Activated T-cell treated with anti-CD3 and anti-CD28 coated beads for 48 hours (primary cell): Measurements from ENCODE around the gene PSMD12.

Experiments
- DNase-seq: peaks from one replicate; pipeline ENCODE4 v3.0.0-alpha.2; 2020; ENCODE audit warnings: low read depth

The PSMD12 gene

DNA sequence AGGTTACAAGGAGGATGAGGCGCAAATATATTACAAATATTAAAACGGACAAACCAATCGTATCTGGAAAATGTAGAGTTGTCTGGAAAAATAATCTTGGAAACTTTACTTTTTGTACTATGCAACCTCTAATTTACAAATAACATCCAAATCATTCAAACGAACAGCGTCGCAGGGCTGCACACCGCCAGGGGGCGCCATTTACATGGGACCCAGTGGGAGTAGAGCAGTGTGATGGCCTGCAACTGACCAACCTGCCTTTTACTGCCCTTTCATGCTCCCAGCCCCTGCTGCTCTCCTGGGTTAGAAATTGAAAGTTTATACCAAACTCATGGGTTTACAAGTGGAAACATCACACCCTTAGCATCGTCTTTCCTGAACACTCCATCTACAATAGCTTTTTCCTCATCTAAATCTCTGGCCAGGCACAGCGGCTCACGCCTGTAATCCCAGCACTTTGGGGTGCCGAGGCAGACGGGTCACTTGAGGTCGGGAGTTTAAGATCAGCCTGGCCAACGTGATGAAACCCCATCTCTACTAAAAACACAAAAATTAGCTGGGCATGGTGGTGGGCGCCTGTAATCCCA lies 20.7 kb upstream of the PSMD12 start:
- DNase-seq = peak; percentile 72

GRCh38 chr17:67385122-67385988 lies 19.0 kb upstream of the PSMD12 start:
- DNase-seq = no peak

GRCh38 chr17:67381929-67382257 lies 15.5 kb upstream of the PSMD12 start:
- DNase-seq = no peak

DNA sequence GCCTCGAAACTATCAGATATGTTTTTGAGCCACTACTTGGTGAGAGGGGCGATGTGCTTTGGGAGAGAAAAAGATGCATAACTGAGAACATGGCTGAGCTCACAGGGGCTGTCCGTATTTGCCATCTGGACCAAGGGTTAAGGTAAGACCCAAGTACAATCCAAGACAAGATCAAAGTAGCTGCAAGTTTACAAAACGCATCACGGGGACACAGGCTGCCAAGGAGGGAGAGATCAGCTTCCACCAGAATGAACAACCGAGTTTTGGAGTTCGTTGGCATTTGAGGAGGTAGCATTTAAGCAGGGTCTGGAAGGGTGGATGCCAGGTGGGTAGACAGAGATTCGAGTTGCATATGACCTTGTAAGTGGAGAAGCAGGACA lies 12.9 kb upstream of the PSMD12 start:
- no peak for DNase-seq

- DNase-seq = peak; percentile 78
Observed at GRCh38 chr17:67378454-67379250, 12.3 kb upstream of the PSMD12 start.

DNA sequence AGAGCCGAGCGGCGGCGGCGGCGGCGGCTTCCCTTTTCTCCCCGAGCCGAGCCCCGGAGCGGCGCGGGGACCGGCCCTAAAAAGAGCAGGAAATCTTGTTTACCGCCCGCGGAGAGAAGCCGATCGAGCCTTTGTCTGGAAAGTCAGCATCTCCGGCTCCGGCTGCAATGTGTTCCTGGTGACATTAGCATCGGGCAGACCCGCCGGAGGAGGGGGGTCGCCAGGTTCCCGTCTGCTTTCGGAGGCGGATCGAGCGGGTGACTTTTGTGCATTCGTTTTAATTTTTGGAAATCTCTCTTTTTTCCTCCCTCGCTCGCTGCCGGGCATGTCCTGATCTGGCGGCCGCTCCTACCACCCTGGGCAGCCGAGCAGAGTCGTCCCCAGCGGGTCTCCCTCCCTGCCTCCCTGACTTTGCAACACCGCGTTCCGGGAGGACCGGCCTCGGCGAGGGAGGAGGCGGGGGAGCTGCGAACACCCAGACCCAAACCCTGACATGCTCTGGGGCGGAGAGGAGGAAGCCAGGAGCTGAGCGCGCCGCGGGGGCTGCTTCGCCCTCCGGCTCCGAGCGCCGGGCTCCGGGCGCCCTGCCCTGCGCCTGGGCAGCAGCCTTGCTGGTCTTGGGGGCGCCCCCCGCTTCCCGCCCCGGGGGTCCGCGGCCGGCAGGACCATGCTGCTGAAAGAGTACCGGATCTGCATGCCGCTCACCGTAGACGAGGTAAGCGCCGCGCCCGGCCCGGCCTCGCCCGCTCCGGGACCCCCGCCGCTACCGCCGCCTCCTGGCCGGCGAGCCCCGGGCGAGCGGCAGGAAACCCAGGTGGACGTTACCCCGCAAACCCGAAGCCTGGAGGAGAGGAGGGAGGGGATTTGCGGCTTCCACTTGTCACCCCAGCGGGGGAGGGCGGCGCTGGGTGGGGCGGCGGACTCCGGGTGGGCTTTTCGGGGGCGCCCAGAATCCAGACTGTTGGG lies 11.4 kb upstream of the PSMD12 start:
- DNase-seq = peak; percentile 47

GRCh38 chr17:67376737-67377487 lies 10.5 kb upstream of the PSMD12 start, which contains the start of gene PITPNC1:
TSS of gene PITPNC1 (plus strand) at chr17:67377281.
- peak; percentile 87 for DNase-seq

- DNase-seq = no peak
Observed at GRCh38 chr17:67376415-67376736, 10.0 kb upstream of the PSMD12 start.

- DNase-seq = no peak
Observed at GRCh38 chr17:67375716-67376115, 9.3 kb upstream of the PSMD12 start.

DNA sequence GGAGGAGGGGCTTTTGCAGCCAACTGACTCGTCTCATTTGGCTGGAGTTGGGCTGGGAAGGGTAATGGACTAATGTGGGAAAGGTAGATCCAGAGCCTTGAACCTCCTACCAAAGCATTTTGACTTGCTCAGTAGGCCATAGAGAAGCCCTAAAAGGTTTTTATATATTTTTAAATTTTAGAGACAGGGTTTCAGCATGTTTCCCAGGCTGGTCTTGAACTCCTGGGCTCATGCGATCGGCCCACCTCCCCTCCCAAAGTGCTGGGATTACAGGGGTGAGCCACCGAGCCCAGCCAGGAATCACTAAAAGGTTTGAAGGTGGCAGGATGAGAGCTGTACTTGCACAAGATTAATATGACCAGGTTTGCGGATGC lies 8.7 kb upstream of the PSMD12 start:
- no peak for DNase-seq

DNA sequence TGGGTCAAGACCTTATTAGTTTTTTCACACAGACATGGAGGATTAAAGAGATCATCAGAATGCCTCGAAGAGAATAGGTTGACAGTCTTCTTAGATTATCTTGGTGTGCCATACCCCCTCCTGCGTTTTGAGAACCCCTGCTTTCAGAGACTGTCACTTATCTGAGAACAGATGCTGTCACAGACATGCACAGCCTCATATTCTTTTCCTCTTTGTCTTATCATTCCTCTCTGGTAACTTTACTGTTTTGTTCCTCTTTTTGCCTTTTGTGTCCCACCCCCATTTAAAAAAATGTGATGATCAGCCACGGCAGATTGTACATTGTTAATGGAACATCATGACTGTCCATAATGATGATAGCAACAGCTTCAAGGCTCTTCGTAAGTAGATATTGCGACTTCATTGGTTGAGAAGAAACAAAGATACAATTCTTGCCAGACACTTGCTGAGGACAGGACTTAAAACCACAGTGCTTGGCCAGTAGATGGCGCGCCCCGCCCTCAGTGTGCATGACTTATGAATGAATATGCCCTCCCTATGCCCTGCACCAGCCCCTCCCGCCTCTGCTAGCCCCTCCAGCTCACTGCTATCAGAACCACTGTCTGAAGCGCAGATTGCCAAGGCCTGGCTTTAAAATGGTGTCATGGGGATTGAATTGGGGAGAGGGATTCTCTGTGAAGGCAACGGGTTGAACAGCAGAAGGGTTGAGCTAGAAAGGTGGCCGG lies 8.1 kb upstream of the PSMD12 start:
- peak; percentile 79 for DNase-seq

GRCh38 chr17:67372751-67373150 lies 6.4 kb upstream of the PSMD12 start:
- no peak for DNase-seq

GRCh38 chr17:67369676-67370075 lies 3.3 kb upstream of the PSMD12 start:
- DNase-seq = no peak

GRCh38 chr17:67365738-67366192 lies 612 bp downstream of the PSMD12 start:
- DNase-seq = no peak

DNA sequence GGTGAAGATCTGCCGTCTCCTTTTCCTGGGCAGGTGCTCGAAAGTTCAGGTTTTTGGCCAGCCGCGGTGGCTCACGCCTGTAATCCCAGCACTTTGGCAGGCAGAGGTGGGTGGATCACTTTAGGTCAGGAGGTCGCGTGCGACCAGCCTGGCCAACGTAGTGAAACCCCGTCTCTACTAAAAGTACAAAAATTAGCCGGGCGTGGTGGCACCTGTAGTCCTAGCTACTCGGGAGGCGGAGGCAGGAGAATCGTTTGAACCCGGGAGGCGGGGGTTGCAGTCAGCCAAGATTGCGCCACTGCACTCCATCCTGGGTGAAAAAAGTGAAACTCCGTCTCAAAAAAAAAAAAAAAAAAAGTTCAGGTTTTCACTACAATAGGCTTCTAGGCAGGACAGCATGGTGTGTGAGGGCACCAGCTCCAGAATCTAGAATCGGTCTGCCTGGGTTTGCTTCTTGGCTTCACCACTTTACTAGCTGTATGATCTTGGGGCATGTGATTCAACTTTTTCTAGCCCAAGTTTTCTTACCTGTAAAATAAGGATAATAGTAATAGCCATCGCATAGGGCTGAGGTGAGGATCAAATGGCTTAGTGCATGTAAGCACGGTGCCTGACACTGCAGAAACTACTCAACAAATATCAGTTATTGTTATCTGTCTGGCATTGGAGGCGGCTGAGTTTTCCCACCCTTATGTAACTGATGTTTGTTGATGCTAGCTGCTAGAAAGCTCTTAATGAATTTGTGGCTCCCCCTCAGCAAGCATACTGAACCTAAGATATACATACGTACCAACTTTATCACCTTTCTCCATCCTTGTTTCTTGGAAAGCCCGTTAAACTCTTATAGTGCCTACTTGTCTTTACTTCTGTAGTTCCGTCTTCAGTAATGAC lies 1.3 kb downstream of the PSMD12 start:
- DNase-seq = no peak

DNA sequence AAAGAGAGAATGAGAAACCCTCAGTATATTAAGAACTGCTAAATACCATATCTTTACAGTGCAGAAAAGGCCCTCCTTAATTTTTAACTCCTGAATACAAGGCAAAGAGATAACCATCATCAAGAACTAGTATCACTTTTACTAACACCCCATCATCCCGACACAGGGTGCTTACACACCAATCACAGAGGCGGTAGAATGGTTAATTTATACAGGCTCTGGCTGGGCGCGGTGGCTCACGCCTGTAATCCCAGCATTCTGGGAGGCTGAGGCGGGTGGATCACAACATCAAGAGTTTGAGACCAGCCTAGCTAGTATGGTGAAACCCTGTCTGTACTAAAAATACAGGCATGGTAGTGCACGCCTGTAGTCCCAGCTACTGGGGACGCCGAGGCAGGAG lies 4.2 kb downstream of the PSMD12 start:
- DNase-seq = peak; percentile 15

DNA sequence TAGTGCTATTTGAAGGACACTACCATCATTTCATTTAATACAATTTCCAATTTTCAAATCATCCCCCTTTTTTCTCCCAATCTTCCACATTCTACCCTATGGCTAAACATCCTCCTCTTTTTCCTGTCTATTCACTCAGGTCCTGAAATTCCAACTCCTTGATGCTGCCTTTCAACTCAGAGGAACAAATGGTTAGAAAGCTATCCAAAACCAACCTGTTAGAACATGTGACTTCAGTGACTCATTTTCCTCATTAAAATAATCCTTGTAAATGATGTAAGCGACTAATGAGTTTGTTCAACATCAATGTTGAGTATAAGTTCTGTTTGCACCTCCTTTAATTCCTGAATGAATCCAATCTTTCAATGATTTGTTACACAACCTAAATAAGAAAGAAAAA lies 5.5 kb downstream of the PSMD12 start:
- no peak for DNase-seq

DNA sequence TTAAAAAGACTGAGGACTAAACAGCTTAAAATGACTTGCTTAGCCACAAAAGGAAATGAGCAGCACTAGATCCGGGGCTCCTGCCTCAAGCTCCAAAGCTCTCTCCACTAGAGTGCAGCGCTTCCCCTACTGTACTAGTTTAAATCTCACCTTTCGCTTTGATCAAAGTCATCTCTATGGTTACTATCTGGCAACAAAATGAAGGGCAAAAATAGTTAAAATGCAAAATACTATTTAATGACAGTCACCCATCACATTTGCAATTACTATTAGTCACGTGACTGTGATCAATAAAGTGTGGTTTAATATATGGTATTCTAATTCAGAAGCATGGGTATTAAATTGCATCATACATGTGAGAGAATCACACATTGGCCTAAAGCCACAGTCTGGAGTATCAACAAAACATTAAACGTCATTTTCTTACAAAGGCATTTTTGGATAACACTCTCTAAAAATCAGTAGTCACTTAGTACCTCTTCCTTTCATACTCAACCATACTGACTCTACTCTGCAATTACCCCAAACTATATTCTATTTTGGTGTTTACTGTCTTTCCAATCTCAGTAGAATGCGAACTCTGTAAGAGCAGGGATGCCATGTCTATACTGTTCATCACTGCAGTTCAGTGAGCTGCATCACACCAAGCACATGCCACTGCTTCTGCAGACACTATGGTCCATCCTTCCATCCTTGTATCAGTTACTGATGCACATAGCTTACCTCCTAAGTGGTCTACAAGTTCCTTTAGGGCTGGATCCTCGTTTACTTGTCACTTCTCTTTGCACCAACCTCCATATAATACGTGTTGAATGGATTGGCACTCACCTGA lies 6.2 kb downstream of the PSMD12 start:
- DNase-seq = peak; percentile 38

DNA sequence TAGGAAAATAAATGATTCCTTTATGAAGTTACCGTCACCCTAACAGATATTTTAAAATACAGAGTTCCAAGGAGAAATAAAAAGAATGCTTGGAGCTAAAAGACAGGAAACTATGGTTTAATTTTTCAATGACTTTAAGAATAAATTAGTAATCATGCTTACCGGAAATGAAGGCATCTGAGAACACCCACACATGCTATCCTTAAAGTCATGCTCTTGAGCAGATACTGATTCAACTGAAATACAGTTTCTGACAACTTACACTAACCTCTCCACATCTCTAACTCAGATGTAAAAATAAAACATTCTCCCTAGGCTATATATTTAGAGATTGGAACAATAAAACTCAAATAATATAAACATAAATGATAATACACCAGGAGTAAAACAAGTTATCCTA lies 7.8 kb downstream of the PSMD12 start:
- DNase-seq = no peak
